K562 (cell line): ENCODE measurements around the gene FANCD2. TPM values are rescaled to one million over a fixed set of nuclear protein-coding genes. Genes with fewer than 3 reads are reported as not detected.

Experiments
- CCNT2 ChIP-seq: IDR thresholded peaks from 2 replicates; pipeline ENCODE4 v1.6.1; 2011; ENCODE audit warnings: borderline replicate concordance, low read depth, mild to moderate bottlenecking, moderate library complexity, mixed read lengths, low read length; ENCODE audit not compliant: insufficient read length; ENCODE audit errors: extremely low read depth
- CXXC5 ChIP-seq: fragments of 250-450 bp; sonication (Bioruptor Pico); IDR thresholded peaks from 2 replicates; pipeline ENCODE4 v1.8.0; 2022; ENCODE audit warnings: inconsistent platforms, mild to moderate bottlenecking, moderate library complexity
- IRF9 ChIP-seq: fragments of 450-650 bp; IDR thresholded peaks from 2 replicates; pipeline ENCODE4 v1.6.1; 2016; ENCODE audit warnings: missing biosample characterization, missing genetic modification characterization
- KDM4B ChIP-seq, 2 experiments: fragments of 450-650 bp in 1 of 2; sonication (generic) in 1 of 2; IDR thresholded peaks; 2 replicates each; pipeline ENCODE4 v1.6.1; 2016 to 2017; ENCODE audit warnings: borderline replicate concordance in 2 of 2, antibody characterized with exemption in 1 of 2, low read depth in 1 of 2, mild to moderate bottlenecking in 1 of 2
- NCOA1 ChIP-seq: fragments of 450-650 bp; IDR thresholded peaks from 2 replicates; pipeline ENCODE4 v1.6.1; 2016; ENCODE audit warnings: low read depth
- NFIC ChIP-seq: fragments of 450-650 bp; IDR thresholded peaks from 2 replicates; pipeline ENCODE4 v1.6.1; 2017; ENCODE audit warnings: mild to moderate bottlenecking, inconsistent platforms
- NKRF ChIP-seq: fragments of 450-650 bp; IDR thresholded peaks from 2 replicates; pipeline ENCODE4 v1.6.1; 2016; ENCODE audit warnings: borderline replicate concordance
- PRMT5 ChIP-seq: sonication (generic); formaldehyde crosslinking; IDR thresholded peaks from 2 replicates; pipeline ENCODE4 v1.5.0; 2020; ENCODE audit warnings: missing genetic modification reagents
- RBBP5 ChIP-seq: fragments of 200-600 bp; sonication (generic); IDR thresholded peaks from 2 replicates; pipeline ENCODE4 v1.6.1; 2012; ENCODE audit warnings: borderline replicate concordance, mild to moderate bottlenecking, low read length, control low read depth, inconsistent platforms; ENCODE audit not compliant: insufficient read depth, poor library complexity, severe bottlenecking
- RBM14 ChIP-seq: fragments of 200-400 bp; formaldehyde crosslinking; IDR thresholded peaks from 2 replicates; pipeline ENCODE4 v1.6.1; 2018; ENCODE audit warnings: low read depth, mild to moderate bottlenecking, low read length, moderate library complexity, borderline replicate concordance; ENCODE audit not compliant: insufficient read depth
- SIN3B ChIP-seq: fragments of 450-650 bp; IDR thresholded peaks from 2 replicates; pipeline ENCODE4 v1.6.1; 2017; ENCODE audit warnings: low read depth, mild to moderate bottlenecking, moderate library complexity
- SMARCC2 ChIP-seq: fragments of 450-650 bp; IDR thresholded peaks from 2 replicates; pipeline ENCODE4 v1.6.1; 2017; ENCODE audit warnings: antibody characterized with exemption, moderate library complexity, mild to moderate bottlenecking, low read depth
- ZNF146 ChIP-seq: IDR thresholded peaks from one replicate; pipeline ENCODE4 v1.6.1; 2018; ENCODE audit warnings: missing compliant biosample characterization; ENCODE audit not compliant: unreplicated experiment
- ZNF280A ChIP-seq: fragments of 450-650 bp; IDR thresholded peaks from 2 replicates; pipeline ENCODE4 v1.6.1; 2018; ENCODE audit warnings: mild to moderate bottlenecking, low read depth; ENCODE audit not compliant: partially characterized antibody
- ZNF41 ChIP-seq: fragments of 250-450 bp; sonication (Bioruptor Pico); conservative IDR thresholded peaks from 2 replicates; pipeline ENCODE4 v1.4.0; 2020; ENCODE audit warnings: mild to moderate bottlenecking
- ZNF561 ChIP-seq: fragments of 450-650 bp; formaldehyde crosslinking; conservative IDR thresholded peaks from 2 replicates; pipeline ENCODE4 v1.4.0; 2020; ENCODE audit warnings: mild to moderate bottlenecking, moderate library complexity
- ZNF592 ChIP-seq: fragments of 450-650 bp; IDR thresholded peaks from 2 replicates; pipeline ENCODE4 v1.6.1; 2017; ENCODE audit warnings: antibody characterized with exemption, mild to moderate bottlenecking
- polyA plus RNA-seq, 8 experiments: library from polyadenylated mRNA; depleted of rRNA in 4 of 8; stranded (reverse) in 5 of 8; unstranded in 3 of 8; fragments of >200 nt; fragmentation: Nextera tagmentation in 2 of 8; fragmentation: Illumina TruSeq in 1 of 8; extraction: Ambion mirVana in 2 of 8; extraction: Trizol in 1 of 8; gene quantifications; 2 replicates each; pipeline versions ENCODE4 v1.2.1 to v1.2.3, GENCODE V29; 2011 to 2014; ENCODE audit warnings: inconsistent platforms in 1 of 8, missing spikeins in 1 of 8
- total RNA-seq, 7 experiments: library from RNA; depleted of rRNA in 6 of 7; stranded (reverse); fragments of >200 nt in 6 of 7; fragmentation: Illumina TruSeq in 2 of 7; extraction: Trizol in 2 of 7; gene quantifications; 2 replicates each; pipeline versions ENCODE4 v1.2.1 to v1.2.3, GENCODE V29; 2011 to 2021; ENCODE audit warnings: low replicate concordance in 1 of 7

FANCD2 gene
- total and polyA plus RNA-seq, 9 of the 15 experiments (the other 6 are each of a cell fraction or from before 2014, with no cell fraction given): 59.4 to 137 (median 96.1) TPM

GRCh38 chr3:10142707-10143560 is 116.7 kb downstream of the FANCD2 start (continued):
- TF ChIP-seq ZNF592 (peak; percentile 20; the same call in 1 of the 2 replicates), KDM4B (IDR thresholded peaks at IDR 0.05; ENCODE audit: borderline replicate concordance in 2 of 2, low read depth in 1 of 2) (no peak), RBBP5 (no peak), ZNF280A (peak; percentile 30), ZNF146 (CRISPR knock-in tag) (no peak), SIN3B (no peak), ZNF41 (CRISPR knock-in tag) (no peak), CCNT2 (no peak), IRF9 (peak; percentile 81; the same call in 1 of the 2 replicates), CXXC5 (CRISPR knock-in tag) (peak; percentile 76), ZNF561 (CRISPR knock-in tag) (no peak), RBM14 (no peak), NKRF (no peak; the same call in 1 of the 2 replicates), NFIC (peak; percentile 14), SMARCC2 (no peak), PRMT5 (CRISPR knock-in tag) (peak; percentile 68; the same call in 1 of the 2 replicates), NCOA1 (peak; percentile 50; the same call in 1 of the 2 replicates)
